ENCODE results near the gene C1orf50.

DNA sequence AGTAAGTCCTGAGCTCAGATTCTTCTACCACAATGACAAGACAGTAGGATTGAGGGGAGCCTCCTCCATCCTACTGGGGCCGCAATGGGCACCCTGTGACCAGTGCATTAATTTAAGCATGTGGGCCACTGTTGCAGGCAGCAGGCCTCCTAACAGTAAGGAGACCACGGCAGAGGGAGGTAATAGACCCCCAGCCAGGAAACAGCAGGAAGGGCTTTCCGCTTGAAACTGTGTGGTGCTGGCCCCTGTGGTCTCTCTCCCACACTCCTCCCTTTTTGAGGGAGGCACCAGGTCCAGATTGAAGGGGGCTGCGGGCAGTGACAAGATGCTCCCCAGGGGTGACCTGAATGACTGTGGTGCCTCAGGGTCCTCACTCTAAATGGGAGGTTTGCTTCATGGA, 25.3 kb upstream of the C1orf50 start:
- TF ChIP-seq, protein P1, sequence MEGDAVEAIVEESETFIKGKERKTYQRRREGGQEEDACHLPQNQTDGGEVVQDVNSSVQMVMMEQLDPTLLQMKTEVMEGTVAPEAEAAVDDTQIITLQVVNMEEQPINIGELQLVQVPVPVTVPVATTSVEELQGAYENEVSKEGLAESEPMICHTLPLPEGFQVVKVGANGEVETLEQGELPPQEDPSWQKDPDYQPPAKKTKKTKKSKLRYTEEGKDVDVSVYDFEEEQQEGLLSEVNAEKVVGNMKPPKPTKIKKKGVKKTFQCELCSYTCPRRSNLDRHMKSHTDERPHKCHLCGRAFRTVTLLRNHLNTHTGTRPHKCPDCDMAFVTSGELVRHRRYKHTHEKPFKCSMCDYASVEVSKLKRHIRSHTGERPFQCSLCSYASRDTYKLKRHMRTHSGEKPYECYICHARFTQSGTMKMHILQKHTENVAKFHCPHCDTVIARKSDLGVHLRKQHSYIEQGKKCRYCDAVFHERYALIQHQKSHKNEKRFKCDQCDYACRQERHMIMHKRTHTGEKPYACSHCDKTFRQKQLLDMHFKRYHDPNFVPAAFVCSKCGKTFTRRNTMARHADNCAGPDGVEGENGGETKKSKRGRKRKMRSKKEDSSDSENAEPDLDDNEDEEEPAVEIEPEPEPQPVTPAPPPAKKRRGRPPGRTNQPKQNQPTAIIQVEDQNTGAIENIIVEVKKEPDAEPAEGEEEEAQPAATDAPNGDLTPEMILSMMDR (IDR thresholded peaks at IDR 0.05; ENCODE audit: insufficient read depth, low read length) = no peak
- no peak for TF ChIP-seq POLR2AphosphoS5 (IDR thresholded peaks at IDR 0.05; ENCODE audit: low read depth)
- no peak for TF ChIP-seq SPI1 (IDR thresholded peaks at IDR 0.05; ENCODE audit: borderline replicate concordance, low read depth)

All from HL-60 (cell line).